UCSD-AML1 (cell line): ENCODE results near the gene SALL4.
"Not testable (repeated sequence)": the region's sequence is repeated elsewhere in the genome, so short reads cannot be mapped to it uniquely, and the experiment has no call there.

Experiments used
- DNase-seq: peaks from one replicate; lab custom pipeline; 2025; ENCODE audit not compliant: unreplicated experiment; lab: John Stamatoyannopoulos, UW

SALL4 gene

DNA sequence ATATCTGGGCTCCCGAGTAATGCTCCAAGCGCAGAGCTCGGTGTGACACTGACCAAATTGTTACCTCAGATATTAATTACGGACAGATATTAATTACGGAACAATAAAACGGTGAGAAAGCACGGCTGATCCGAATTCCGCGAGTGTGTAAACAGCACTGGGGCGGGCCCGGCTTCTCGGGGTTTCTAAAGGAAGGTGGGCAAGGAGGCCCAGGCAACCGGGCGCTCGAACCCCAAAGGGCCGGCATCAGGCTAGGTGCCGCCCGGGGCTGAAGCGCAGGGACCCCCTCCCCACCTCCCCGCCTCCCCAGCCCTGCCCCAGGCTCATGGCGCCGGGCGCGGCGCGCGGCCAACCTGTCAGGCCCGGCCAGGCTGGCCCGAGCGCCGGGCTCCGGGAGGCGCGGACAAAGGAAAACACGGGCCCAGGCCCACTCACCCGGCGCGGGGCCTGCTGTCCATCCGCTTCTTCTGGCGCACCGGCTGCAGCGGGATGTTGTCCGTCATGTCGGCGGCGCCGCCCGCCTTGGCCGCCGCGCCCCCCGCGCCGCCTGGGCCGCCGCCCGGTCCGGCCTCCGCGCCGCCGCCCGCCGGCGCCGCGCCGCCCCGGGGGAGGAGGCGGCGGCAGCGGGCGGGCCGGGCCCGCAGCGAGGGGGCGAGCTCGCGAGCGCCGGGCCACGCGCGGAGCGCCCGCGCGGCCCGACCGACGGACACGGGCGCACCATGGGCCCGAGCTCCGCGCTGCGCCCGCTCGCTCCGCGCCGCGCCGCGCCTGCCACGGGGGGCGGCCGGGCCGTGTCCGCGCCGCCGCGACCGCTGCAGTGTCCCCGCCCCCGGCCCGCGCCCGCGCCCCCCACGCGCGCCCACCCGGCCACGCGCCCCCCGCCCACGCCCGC is 34.2 kb downstream of the SALL4 start, which contains the start of gene ATP9A:
ATP9A (minus strand) TSS at position 524 of the 892 bp plus-strand sequence; CDS start at position 503, 21 bp downstream.
- DNase-seq = no peak

DNA sequence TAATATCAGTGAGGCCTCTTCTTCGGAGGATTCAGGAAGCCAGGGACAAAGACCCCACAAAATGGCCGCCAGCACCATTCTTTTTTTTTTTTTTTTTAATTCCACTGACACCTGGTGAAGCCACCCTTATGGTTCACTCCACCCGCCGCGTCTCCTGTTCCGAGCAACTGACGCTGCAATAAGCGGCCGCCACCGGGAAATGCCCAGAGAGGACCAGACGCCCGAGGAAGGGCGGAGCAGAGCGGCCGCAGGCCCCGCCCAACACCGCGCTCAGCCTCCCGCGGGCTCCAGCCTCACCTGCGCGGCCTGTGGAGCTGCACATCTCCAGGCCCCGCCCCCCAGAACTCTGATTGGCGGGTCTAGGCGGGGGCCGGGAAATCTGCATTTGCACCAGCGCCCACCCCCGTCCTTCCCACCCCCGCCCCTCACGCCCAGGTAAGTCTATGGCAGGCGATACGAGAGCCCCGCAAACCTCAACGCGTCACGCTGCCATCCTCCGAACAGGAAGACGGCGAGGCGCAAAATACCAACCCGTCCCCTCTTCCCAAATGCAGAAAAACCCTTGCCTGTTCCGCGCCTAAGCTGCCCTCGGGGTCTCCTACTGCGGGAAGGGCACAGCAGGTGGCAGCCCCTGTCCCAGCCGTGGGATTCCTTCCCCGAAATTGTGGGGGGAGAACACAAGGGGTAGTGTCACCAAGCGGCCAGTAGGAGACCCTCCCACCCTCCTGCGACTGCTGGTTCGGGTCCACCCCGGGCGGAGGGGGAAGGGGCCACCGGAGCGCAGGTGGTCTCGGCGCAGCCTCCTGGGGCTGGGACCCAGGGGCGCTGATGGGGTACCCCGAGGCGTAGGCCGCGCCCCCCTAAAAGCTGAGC is 35.1 kb downstream of the SALL4 start:
- no peak for DNase-seq

DNA sequence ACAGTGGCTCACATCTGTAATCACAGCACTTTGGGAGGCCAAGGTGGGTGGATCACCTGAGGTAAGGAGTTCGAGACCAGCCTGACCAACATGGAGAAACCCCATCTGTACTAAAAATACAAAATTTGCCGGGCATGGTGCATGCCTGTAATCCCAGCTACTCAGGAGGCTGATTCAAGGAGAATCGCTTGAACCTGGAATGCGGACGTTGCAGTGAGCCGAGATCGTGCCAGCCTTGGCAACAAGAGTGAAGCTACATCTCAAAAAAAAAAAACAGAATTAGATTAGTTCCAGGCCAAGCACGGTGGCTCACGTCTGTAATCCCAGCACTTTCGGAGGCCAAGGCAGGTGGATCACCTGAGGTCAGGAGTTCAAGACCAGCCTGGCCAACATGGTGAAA is 36.9 kb downstream of the SALL4 start:
- DNase-seq = not testable (repeated sequence)

DNA sequence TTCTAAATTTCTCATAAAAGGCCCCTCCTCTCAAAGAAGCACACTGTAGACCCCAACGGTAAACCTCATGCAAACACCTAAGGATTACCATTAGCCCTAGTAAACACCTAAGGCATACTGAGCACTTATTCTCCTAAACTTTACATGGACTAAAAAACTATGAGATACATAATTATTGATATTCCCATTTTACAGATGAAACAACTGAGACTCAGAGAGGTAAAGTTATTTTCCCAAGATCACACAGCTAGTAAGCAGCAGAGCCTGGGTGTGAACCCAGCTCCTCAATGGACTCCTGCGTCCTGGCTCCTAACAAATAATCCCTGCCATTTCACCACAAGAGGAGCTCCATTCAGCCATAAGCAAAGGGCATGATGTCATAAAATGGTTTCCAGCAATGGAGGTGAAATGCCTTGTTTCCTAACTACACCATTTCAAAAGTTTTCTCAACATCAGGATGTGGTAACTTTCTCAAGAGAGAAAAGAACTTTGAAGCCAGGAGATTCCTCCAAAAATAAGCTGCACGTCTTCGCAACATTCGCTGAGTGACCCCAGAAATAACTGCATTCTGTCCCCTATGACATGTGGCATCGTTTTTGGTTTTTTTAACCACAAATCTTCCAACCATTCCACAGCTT is 38.2 kb downstream of the SALL4 start:
- no peak for DNase-seq

DNA sequence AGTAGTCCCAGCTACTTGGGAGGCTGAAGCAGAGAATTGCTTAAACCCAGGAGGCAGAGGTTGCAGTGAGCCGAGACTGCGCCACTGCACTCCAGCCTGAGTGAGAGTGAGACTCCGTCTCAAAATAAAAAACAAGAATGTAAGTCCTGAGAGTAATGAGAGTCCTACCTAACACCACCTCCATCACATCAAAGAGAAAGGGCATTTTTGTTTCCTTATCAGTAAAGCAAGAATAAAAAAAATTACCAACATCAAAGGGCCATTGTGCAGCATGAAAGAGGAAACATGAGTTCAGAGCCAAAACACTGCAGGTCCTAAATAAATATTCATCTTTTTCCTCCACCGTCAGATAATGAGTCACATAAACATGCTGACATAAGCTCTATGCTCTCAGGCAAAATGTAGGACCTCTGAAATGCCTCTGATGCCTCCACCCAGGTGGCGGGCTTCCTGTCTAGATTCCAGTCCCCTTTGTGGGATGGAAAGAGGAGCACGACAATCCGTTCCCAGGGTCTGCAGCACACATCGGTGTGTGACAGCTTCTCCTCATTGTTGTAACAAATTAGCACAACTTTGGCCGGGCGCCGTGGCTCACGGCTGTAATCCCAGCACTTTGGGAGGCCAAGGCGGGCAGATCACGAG is 41.3 kb downstream of the SALL4 start:
- no peak for DNase-seq

DNA sequence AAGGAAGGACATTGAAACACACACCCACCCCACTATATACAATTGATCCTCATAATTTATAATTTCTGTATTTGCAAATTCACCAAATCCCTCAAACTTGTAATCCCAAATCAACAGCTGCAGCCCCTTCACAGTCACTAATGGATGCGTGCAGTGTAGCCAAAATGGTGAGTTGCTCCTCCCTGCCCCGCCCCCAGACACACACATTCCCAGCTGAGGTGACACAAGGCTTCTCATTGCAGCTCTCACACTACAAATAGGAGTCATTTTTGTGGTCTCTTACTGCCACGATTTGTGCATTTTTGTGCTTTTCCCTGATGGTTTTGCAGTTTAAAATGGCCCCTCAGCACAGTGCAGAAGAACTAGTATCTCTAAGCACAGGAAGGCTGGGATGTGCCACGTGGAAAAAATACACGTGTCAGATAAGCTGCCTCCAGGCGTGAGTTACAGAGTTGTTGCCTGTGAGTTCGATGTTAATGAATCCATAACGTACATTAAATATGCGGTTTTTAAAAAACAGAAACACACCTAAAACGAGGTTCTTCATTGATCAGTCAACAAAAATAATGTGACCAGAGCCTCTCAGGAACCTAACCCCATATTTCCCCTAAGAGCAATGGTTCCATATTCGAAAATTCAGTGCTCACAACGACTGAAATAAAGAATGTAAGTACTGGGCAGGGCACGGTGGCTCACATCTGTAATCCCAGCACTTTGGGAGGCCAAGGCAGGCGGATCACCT is 42.4 kb downstream of the SALL4 start:
- no peak for DNase-seq

DNA sequence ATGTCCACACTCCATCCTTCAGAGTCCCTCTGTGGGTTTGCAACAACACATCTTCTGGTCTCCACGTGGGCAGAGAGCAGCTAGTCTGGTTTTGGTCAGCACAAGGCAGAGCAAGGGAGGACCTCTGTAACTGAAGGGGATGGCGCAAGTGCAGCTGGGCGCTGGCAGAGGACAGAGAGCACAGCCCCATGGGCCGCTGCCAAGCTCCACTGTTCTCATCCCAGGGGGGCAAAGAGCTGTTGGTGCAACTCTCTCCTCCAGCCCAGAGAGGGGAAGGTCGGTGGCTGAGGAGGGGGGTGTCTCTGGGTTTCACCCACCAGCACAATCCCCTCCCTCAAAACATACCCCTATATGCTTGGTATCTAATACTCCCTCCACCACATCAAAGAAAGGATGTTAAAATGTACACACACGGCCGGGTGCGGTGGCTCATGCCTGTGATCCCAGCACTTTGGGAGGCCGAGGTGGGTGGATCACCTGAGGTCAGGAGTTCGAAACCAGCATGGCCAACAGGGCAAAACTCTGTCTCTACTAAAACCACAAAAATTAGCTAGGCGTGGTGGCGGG is 43.3 kb downstream of the SALL4 start:
- no peak for DNase-seq

DNA sequence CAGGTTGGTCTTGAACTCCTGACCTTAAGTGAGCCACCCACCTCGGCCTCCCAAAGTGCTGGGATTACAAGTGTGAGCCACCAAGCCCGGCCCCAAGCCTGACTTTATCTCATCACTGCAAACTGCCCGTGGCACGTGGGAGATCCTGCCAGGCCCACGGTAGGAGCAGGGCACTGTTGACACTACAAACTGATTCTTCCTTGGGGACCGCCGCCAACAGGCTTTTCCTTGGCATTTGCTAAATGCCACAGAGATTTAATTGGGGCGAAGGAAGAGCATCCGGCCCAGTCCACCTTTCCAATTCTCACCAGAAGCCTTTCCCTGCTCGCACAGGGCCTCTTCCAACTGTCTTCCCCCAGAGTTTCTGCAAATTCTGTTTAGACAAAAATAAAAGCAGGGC is 45.1 kb downstream of the SALL4 start:
- no peak for DNase-seq

DNA sequence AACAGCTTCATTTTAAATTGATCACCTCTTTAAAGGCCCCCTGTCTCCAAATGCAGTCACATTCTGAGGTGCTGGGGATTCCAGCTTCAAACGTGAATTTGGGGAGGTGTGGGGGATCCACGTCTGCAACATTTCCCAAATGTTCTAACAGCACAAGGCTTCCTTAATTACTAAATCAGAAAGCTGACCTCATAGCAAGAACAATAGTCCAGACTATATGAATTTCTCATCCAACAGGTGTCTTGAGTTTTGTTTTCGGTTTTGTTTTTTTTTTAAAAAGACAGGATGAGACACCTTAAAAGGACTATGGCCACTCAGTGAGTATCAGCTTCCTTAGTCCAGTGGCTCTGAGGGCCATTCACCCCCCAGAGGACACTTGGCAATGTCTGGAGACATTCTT is 45.7 kb downstream of the SALL4 start:
- no peak for DNase-seq

DNA sequence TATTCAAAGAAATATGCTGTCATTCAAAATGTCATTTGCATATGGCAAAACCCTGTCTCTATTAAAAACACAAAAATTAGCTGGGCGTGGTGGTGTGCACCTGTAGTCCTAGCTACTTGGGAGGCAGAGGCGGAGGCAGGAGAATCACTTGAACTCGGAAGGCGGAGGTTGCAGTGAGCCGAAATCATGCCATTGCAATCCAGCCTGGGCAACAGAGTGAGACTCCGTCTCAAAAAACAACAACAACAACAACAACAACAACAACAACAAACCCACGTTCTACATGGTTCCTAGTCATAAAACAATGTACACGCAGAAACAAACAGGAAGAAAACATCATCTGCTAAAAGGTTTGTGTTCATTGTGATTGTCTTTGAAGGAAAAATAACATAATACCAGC is 49.1 kb downstream of the SALL4 start:
- DNase-seq = not testable (repeated sequence)

DNA sequence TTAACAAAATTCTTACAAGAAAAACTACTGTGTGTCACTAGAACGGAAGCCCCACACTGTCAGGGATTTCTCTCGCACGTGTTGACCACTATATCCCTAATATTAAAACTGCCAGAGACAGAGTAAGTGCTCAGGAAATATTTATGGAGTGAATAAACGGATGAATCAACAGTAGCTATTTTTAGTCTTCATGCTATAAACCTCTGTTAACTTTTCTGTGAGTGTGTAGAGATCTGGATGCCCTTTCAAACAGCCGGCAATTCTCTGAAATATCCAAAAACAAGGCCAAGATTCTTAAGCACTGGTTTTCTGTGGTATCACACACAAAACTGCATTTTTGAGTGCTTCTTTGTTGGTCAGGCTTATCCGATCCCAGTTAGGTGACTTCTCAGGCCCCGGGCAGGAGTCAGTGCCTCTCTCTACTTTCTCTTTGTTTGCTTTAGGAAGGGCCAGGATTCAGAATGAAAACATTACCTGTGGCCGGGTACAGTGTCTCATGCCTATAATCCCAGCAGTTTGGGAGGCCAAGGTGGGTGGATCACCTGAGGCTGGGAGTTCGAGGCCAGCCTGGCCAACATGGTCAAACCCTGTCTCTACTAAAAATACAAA is 49.9 kb downstream of the SALL4 start:
- no peak for DNase-seq

DNA sequence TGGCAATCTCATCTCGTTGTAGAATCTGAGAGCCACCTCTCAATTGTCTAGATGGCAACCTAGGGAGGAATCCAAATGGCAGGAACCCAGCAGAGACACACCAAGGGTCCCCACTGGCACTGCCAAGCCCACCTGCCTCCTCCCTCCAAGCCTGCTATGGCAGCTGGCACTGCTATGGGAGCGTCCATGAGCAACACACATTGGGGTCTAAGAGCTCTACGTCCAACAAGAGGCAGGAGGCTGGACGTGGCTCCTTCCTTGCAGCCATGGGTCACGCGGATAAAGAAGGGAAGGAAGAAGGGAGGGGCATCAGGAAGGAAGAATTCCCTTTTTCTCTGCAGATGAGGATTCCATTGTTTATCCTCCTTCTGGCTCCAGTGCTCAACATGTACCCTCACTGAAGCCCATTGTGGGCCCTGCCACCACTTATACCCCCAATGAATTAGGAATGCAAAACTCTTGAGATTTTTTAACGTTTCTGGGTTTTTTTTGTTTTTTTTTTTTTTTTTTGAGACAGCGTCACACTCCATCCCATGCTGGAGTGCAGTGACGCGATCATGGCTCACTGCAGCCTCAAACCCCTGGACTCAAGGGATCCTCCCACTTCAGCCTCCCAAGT is 51.4 kb downstream of the SALL4 start:
- no peak for DNase-seq

DNA sequence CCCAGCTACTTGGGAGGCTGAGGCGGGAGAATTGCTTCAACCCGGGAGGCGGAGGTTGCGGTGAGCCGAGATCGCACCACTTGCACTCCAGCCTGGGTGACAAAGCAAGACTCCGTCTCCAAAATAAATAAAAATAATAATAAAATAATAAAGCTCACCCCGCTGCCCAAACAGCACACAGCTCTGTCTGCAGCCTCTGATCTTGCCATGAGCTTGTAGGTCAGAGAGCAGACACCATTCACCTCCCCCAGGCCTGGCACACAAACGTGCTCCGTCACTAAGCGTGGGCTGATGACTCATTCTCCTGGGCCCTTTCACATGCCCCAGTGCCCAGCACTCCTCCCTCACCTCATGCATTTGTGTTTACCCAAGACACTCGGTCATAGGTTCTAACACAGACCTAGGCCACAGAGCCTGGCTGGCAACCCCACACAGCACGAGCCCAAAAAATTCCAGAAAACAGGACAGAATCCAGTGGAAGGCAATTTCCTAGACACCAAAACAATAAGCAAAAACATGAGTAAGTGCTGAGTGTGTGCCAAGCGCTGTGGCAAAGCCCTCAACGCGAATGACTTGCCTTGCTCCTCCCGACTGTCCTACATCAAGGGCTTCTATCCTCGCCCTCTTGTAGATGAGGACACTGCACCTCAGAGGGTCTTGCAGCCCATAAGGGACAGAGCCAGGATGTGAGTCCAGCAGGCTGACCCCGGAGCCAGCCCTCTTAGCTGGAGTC is 52.1 kb downstream of the SALL4 start:
- no peak for DNase-seq

DNA sequence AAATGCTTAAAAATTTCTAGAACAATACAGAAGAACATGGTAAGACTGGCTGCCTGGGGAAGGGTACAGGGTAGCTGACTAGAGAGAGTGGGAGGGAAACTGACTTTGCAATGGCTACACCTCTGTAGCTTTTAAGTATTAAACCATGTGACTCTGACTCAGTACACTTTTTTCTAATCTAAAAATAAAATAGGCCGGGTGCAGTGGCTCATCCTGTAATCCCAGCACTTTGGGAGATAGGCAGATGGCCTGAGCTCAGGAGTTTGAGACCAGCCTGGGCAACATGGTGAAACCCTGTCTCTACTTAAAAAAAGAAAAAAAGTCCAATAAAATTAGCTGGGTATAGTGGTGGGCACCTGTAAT is 52.7 kb downstream of the SALL4 start:
- DNase-seq = no peak

DNA sequence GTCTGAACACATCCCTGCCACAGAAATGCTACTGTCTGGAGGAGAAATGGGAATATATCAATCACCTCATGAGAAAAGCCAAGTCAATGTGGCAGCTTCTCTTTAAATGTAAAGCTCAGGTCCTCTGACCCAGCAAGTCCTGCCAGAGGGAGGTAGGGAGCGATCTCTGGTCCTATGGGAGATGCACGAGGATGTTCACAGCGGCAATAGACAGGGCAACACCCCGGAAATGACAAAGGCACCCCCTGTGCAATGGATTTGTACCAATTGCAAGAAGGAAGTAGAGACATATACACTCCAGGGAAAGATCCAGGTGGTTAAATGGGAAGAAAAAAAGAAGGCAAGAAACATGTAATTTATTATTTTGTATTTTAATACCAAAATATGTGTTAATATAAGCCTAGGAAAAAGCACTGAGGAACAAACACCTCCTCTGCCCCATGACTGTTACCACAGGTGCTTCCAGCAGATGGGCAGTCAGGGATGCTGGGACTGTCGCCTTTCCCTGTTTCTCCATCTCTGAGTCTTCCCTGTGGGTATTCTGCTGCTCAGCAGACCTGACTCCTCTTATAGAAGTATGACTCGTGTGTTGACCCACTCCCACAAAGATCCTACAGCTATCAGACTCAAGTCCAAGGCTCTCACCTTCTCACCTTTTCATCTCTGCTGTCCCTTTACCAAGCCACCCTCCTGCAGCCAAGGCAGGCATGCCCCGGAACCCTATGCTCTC is 55.0 kb downstream of the SALL4 start:
- DNase-seq = no peak

DNA sequence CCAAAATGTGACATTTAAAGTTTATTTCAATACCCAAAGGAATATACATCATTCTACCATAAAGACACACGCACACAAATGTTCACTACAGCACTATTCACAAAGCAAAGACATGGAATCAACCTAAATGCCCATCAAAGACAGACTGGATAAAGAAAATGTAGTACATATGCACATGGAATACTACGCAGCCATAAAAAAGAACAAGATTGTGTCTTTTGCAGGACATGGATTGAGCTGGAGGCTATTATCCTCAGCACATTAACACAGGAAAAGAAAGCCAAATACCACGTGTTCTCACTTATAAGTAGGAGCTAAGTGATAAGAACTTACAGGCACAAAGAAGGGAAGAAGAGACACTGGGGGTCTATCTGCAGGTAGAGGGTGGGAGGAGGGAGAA is 56.5 kb downstream of the SALL4 start:
- no peak for DNase-seq

DNA sequence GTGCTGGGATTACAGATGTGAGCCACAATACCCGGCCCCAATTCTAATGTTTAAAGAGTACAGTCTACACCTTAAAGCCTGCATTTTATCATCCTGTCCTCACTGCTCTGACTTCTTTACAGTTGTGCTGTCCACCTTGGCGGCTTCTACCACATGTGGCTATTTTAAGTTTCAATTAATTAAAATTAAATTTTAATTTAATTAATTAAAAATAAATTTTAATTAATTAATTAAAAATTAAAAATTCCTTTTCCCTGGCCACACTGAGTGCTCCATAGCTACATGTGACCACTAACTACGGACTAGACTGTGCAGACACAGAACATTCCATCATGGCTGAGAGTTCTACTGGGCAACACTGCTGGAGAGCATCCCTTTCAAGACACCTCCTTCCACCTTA is 61.5 kb downstream of the SALL4 start:
- no peak for DNase-seq

DNA sequence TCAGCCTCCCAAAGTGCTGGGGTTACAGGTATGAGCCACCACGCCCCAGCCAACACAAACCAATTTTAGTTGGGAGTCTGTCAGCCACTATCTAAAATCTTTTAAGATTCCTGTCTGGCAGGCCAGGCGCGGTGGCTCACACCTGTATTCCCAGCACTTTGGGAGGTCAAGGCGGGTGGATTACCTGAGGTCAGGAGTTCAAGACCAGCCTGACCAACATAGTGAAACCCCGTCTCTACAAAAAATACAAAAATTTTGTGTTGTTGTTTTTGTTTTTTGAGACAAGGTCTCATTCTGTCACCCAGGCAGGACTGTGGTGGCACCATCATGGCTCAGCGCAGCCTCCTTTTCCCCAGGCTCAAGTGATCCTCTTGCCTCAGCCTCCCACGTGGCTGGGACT is 62.0 kb downstream of the SALL4 start:
- not testable (repeated sequence) for DNase-seq
